ENCODE data around the gene LRR1. TPM values are rescaled to one million over a fixed set of nuclear protein-coding genes. Genes with fewer than 3 reads are reported as not detected.

Gene LRR1, protein sequence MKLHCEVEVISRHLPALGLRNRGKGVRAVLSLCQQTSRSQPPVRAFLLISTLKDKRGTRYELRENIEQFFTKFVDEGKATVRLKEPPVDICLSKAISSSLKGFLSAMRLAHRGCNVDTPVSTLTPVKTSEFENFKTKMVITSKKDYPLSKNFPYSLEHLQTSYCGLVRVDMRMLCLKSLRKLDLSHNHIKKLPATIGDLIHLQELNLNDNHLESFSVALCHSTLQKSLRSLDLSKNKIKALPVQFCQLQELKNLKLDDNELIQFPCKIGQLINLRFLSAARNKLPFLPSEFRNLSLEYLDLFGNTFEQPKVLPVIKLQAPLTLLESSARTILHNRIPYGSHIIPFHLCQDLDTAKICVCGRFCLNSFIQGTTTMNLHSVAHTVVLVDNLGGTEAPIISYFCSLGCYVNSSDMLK
- total RNA-seq (2014; rRNA removed; shearing (Covaris generic)): 48.5 and 51.2 TPM in 2 replicates

DNA sequence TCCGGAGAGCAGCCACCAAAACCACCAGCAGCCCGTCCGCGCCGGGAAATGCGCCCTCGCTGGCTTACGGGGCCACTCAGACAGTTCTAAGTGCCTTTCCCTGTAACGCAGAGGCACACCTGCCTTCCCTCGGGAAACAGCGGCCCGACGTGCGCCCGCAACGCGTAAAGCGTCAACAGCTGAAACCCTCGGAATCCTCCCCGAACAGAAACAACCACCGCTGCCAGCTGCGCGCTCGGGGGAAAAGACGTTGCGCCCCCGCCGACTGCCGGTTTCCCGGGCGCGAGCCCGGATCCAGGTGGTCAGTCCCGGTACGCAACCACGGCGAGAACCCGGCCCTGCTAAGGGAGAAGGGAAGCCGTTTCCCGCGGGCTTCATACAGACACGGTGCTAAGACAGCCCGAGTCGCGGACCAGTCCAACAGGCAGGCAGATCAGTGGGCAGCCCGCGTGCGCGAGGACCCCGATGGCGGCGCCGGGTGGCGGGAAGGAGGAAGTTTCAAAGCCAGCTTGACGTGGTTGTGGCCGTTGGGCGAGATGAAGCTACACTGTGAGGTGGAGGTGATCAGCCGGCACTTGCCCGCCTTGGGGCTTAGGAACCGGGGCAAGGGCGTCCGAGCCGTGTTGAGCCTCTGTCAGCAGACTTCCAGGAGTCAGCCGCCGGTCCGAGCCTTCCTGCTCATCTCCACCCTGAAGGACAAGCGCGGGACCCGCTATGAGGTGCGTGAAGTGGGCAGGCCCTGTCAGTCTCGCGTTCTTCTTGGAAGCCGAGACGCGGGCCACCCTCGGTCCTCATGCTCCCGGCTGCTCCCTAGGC is at the start of gene LRR1:
TSS of gene LRR1 (plus strand) at position 456 of the 816 bp plus-strand sequence. CDS start at position 537, 81 bp downstream.
- peak; percentile 92 for DNase-seq (ENCODE audit: low read depth)

DNA sequence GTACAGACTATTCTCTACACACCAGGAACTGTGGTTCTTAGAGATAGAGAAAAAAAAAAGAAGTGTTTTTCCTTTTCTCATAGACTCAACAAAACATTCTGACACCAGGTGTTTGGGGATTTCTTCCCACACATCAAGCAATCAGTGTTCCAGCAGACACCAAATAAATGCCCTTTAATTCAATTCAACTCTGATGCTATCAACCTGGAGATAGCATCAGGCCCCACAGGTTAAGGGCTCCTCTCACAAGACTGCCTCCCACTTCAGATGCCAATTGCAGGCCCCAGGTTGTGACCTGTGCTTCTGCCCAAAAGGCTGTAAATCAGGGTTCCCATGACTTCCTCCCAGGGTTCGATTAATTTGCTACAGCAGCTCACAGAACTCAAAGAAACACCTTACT is 49.3 kb upstream of the LRR1 start:
- DNase-seq (ENCODE audit: low read depth): no peak

DNA sequence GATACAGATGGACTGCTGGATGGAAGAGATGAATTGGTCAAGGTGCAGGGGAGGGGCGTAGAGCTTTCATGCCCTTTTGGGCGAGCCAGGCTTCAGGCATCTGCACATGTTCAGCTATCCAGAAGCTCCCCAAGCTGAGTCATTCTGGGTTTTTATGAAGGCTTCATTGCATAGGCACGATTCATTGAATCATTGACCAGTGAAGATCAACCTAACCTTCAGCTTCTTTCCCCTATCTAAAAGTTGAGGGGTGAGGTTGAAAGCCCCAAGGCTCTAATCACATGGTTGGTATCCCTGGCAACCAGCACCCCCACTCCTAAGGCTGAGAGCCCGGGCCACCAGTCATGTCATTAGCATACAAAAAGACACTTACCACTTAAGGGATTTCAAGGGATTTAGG is 48.9 kb upstream of the LRR1 start:
- DNase-seq (ENCODE audit: low read depth): peak; percentile 22

DNA sequence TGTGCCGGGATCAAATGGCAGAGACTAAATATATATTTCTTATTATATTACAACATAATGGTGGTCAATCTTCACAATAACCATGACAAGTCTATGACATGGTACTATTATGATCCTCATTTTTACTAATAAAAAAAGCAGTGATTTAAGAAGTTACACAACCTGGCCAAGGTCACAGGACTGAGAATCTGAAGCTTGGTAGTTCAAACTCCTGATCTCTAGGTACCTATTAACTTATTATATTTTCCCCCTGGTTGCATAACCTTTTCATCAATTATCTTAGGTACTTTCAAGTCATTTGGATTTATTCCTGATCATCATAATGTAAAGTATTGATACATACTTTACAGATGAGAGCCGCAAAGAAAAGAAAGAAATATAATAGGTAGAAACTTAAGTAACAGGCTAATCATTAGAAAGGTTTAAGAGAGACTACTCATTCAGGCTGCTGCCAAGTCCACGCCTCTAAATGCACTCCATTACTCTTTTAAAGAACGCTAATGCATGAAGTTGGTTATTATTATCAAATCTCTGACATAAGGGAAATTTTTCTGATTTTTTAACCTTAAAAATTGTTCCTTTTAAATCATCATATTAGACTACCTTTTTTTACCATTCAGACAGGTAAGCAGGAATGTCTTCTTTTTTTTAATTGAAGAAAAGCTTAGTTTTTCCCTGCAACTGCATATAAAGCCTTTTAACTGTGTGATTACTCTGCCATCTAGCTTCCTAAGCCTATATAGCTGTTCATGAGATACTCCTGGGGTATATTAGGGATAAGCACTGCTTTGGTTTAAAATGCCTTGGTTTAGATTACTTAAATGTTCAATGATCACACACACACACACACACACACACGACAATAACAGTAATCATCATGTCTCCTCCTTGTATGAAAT is 48.2 kb upstream of the LRR1 start:
- DNase-seq (ENCODE audit: low read depth): no peak

DNA sequence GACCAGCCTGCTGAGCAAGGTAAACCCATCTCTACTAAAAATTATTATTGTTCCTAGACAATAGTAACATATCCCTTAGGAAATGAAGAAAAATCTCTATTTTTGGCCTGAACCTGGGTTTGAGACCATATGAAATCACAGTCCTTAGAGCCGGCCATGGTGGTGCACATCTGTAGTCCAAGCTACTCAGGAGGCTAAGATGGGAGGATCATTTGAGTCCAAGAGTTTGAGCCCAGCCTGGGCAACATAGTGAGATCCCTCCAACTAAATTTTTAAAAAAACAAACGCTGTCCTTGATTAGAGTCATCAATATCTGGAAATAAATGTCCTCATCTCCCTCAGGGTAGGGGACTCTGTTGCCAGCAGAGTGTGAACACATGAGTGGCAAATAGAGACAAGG is 47.2 kb upstream of the LRR1 start:
- no peak for DNase-seq (ENCODE audit: low read depth)

DNA sequence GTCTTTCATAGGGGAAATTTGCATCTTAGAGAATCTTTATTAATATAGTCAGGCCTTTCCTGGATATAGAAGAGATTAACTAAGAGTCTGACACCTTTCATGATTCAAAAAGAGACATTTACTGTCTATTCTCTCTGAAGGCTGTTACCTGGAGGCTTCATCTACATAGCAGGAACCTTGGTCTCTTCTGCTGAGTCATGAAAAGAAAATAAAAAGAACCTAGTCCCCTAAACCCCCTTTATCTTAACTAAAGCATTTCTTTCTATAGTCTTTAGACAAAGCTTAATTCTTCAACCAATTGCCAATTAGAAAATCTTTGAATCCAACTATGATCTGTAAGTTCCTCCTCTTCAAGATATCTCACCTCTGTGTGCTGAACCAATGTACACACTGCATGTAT is 45.6 kb upstream of the LRR1 start:
- DNase-seq (ENCODE audit: low read depth): no peak

DNA sequence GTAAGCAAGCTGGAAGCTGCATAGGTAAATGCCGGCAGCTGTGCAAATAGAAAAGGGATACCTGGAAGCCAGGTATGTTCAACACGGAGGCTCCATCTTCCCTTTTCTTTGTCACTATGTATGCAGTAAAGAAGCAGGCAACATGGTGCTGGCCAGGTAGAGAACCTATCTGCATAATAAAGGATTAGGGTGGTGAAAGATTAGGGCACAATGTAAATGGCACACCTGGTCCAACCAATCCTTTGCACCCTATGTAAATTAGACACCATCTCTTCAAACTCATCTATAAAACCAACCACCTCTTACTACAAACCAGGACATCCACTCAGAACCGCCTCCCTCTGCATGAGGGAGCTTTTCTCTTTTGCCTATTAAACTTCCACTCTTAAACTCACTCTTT is 44.8 kb upstream of the LRR1 start:
- DNase-seq (ENCODE audit: low read depth): no peak

DNA sequence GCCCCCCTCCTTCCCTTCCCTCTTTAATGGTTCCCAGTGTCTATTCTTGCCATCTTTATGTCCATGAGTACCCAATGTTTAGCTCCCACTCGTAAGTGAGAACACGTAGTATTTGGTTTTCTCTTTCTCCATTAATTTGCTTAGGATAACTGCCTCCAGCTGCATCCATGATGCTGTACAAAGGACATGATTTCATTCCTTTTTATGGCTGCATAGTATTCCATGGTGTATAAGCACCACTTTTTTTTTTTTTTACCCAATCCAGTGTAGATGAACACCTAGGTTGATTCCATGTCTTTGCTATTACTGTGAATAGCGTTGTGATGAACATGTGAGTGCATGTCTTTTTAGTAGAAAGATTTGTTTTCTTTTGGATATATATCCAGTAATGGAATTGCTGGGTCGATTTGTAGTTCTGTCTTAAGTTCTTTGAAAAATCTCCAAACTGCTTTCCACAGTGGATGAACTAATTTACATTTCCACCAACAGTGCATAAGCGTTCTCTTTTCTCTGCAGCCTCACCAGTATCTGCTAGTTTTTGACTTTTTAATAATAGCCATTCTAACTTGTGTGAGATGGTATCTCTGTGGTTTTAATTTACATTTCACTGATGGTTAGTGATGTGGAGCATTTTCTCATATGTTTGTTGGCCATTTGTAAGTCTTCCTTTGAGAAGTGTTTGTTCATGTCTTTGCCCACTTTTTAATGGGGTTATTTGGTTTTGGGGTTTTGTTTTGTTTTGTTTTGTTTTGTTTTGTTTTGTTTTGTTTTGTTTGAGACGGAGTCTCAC is 38.6 kb upstream of the LRR1 start:
- no peak for DNase-seq (ENCODE audit: low read depth)

DNA sequence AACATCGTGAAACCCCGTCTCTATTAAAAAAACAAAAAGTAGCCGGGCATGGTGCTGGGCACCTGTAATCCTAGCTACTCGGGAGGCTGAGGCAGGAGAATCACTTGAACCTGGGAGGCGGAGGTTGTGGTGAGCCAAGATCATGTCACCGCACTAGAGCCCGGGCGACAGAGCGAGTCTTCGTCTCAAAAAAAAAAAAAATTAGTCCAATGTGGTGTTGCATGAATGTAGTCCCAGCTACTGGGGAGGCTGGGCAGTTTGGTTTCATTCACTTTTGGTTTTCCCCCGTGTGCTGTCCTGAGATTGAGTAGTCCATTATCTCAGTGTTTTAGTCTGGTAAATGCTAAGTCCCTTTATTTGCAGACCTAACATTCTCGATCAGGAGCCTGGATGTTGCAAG is 32.0 kb upstream of the LRR1 start:
- no peak for DNase-seq (ENCODE audit: low read depth)

DNA sequence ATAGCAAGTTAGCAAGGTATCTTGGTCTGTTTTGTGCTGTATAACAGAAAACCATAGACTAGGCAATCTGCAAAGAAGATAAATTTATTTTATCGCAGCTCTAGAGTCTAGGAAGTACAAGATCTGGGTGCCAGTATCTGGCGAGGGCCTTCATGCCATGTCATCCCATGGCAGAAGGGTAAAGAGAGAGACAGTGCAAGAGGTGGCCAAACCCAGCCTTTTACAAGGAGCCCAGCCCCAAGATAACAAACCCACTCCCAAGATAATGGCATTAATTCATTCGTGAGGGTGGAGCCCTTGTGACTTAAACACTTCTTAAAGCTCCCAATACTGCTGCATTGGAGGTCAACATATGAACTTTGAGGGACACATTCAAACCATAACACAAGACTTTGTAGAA is 29.5 kb upstream of the LRR1 start:
- no peak for DNase-seq (ENCODE audit: low read depth)

DNA sequence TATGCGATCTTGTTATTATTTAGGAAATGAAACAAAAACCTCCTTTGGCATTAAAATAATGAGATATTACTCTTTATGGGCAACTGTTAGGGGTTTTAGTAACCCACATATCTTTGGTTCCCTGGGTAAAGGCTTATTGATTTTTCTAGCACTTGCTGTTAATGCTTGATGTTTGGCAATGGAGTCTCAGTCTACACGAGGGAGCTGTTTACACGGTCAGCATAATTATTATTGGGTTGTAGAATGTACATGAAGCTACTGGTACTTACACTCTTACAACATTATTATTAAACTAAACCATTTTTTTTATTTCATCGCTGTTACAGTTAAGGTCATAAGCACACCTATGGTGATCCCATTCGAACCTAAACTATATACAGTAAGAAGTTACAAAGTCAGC is 24.7 kb upstream of the LRR1 start:
- no peak for DNase-seq (ENCODE audit: low read depth)

DNA sequence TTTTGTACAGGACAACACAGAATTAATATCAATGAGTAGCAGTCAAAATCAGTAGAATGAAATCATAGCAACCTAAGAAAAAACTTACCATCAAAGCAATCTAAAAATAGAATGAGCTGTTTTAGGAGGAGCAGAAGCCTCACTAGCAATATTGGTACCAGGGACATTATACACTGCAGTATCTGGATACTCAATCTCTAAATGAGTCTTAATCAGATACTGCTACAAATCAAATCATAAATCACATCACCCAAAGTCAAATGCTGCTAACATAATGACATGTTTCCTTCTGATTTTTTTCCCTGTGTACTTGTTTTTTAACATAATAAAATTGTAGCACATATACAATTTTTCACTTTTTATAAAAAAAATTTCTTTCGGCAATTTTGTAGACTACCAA is 20.6 kb upstream of the LRR1 start:
- DNase-seq (ENCODE audit: low read depth): no peak

DNA sequence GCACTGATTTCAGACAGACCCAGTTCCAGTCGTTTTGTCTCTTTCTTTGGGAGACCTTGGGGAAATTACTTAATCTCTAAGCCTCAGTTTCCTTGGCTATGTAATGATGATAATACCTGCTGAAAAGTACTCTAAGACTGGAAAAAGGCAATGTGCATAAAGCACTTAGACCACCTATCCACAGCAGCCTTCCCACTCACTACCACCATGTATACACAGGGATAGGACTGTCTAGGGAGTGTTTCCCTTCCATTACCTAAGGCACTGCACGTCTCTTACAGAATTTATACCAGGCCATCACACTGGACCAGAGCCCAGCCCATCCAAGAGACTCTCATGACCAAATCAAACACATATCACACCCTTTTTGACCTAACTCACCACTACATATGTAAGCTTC is 18.9 kb upstream of the LRR1 start:
- no peak for DNase-seq (ENCODE audit: low read depth)

DNA sequence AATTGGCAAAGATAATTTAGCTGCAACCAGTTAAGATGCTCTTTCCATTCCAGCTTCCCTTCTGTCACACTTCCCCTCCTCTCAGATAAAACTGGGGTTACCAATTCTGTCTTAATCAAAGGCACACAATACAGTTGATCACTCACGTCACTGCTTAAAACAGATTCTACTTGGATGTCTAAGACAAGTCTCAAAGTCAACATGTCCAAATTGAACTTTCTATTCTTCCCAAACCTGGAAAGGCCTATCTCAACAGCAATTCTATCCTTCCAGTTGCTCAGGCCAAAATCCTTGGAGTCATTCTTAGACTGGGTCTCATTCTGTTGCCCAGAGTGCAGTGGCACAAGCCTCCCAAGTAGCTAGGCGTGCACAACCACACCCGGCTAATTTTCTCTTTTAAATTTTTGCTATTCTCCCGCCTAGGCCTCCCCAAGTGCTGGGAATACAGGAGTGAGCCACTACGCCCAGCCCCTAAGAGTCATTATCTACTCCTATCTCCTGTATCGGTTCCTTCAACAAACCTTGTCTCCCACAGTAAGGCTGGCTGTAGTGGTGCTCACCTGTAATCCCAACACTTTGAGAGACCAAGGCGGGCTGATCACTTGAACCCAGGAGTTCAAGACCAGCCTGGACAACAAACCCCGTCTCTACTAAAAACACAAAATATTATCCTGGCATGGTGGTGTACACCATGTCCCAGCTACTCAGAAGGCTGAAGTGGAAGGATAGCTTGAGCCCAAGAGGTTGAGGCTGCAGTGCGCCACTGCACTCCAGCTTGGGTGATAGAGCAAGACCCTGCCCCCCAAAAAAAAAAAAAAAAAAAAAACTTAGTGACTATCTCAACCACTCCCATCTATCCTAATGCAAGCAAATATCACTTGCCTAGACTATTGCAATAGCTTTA is 17.3 kb upstream of the LRR1 start:
- DNase-seq (ENCODE audit: low read depth): no peak

DNA sequence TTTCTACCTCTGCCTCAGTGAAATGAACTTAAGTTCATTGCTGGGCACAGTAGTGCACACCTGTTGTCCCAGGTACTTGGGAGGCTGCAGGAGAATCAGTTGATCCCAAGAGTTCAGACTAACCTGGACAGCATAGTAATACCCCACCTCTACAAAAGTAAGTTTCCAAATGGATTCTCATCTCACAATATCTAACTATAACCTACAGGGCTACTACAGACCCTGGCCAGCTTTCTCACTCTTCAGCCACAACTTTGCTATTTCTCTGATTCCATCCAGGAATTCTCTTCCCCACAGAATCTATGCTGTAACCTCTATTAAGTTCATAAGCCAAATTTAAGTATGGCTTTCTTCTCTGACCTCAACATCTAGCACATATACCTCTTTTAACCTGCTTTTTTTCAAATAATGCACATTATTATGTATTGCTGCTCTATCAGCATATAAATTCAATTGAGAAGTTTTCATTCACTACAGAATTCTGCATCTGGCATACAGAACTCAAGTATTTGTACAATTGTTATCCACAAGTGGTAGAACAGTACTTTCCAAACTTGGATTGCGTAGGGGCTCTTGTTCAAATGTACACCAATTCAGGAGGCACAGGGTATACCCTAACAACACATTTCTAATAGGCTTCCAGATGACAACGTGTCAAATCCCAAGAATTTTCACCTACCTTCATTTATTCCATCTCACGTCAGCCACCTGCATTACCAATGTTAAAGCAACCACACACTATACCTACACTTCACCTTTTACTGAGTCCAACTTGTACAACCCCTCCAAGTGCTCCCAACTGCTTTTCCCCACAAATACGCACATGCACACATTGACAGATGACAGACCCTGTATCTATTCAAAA is 16.4 kb upstream of the LRR1 start:
- DNase-seq (ENCODE audit: low read depth): no peak

DNA sequence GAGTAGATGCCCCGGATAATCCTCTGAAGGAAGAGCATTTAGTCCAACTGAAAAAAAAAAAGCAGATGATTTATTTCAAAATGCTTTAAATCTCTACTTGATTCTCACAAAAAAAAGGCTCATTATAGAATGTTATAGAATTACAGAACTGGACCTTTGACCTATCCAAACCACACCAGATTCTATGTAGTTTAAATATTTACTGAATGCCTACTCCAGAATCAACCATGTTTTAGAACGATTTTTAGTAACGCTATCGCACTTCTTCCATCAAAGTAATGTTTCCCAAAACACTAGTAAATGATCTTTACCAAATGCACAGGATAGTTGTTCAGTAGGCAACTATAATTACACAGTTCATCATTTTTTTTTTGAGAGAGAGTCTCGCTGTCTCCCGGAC is 15.1 kb upstream of the LRR1 start:
- DNase-seq (ENCODE audit: low read depth): no peak

DNA sequence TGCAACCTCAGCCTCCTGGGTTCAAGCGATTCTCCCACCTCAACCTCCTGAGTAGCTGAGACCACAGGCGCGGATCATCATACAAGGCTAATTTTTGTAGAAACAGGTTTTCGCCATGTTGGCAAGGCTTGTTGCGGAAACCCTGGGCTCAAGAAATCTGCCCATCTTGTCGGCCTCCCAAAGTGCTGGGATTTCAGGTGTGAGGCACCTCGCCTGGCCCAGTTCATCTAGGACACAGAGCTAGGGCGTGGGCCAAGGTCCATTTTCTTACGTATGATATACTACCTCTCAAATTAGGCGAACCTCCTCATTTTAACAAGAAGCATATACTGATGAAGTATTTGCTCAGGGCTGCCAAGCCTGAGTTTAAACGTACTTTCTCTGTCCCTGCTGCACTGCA is 14.7 kb upstream of the LRR1 start:
- no peak for DNase-seq (ENCODE audit: low read depth)

DNA sequence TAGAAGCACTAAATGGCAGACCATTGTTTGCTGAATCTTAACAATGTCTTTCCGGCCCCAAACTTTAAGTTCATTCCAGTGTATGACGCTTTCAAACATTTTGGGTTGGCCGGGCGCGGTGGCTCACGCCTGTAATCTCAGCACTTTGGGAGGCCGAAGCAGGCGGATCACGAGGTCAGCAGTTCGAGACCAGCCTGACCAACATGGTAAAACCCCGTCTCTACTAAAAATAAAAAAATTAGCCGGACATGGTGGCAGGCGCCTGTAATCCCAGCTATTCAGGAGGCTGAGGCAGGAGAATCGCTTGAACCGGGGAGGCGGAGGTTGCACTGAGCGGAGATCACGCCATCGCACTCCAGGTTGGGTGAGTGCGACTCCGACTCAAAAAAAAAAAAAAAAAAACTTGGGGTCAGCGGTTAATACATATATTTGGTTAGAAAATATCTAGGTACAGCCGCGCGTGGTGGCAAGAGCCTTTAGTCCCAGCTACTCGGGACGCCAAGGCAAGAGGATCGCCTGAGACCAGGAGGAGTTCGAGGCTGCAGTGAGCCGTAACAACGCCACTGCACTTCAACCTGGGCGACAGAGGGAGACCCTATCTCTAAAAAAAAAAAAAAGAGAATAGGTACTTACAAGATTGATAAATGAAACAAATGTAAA is 13.6 kb upstream of the LRR1 start:
- DNase-seq (ENCODE audit: low read depth): peak; percentile 30

All from Daoy (cell line).